DOHH2 (cell line): ENCODE data around the gene C9orf153.

Experiments
- CTCF ChIP-seq: fragments of 200-600 bp; sonication (generic); IDR thresholded peaks from one replicate; pipeline ENCODE4 v1.5.1; 2014; ENCODE audit warnings: antibody characterized with exemption, mild to moderate bottlenecking, low read depth, low read length; ENCODE audit not compliant: poor library complexity, severe bottlenecking
- EZH2phosphoT487 ChIP-seq: fragments of 200-600 bp; sonication (generic); IDR thresholded peaks from 2 replicates; pipeline ENCODE4 v1.6.1; 2017; ENCODE audit warnings: borderline replicate concordance, mild to moderate bottlenecking, antibody characterized with exemption, low read length, moderate library complexity, mixed read lengths

DNA sequence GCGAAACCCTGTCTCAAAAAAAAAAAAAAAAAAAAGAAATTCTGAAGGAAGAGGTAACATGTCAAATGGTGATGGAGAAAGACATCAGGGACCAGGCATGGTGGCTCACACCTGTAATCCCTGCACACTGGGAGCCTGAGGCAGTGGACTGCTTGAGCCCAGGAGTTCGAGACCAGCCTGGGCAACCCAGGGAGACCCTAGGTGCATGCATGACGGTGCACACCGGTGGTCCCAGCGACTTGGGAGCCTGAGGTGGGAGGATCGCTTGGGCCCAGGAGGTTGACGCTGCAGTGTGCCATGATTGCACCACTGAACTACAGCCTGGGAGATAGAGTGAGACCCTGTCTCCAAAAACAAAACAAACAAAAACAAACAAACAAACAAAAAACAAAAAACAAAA lies 21.1 kb upstream of the C9orf153 start:
- TF ChIP-seq CTCF (no peak), EZH2phosphoT487 (no peak)
